Stimulated activated CD4-positive, alpha-beta T cell treated with anti-CD3 and anti-CD28 coated beads, Interleukin-12 subunit alpha, Interleukin-12 subunit beta, amount 100 ng/mL, for 4 hours (primary cell): ENCODE results near the gene OOSP2.

Experiments used
- DNase-seq: peaks from one replicate; pipeline ENCODE4 v3.0.0-alpha.2; 2020

OOSP2 gene

DNA sequence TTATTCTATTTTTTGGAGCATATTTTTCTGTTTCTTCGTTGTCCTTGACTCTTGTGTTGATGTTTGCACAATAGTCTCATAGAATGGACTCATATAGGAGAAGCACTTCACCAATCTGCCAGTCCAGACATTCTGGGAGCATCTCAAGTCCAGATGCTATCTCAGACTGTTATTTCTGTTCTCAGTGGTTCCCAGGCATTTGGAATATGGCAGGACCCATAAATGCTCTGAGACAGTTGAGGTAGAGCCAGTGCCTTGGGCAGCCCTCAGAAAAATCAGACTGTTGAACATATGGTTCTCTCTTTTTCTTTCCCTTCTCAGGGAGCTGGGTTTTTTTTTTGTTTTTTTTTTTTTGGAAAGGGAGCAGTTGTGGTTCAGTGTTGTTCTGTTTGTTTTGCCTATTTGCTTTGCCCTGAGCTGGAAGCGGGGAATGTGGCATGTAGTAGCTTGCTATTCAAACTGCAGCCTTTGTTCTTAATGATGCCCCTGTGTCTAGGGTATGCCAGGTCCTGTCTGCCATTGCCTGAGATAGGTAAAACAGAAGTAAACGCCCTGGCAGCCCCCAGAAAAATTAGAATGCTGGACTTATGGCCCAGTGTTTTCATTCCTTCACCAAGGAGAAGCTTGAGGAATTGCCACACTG is 44.5 kb downstream of the OOSP2 start:
- no peak for DNase-seq

DNA sequence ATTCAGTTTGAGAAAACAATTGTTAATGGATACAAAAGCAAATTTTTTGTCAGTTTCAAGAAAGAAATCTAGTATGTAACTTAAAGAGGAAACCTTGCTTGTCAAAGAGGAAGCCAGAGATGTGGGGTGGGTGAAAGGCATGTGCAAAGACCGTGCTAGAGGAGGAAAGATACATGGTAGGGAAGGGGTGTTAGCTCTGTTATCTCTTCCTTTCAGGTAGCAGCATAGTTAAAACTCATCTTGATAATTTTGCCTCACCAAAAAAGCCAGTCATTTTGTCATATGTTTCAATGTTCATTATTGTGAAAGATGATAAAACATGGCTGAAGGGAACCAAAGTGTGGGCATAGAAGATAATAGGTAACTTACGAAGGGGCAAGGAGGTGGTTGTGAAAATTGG is 45.7 kb downstream of the OOSP2 start:
- DNase-seq: no peak

DNA sequence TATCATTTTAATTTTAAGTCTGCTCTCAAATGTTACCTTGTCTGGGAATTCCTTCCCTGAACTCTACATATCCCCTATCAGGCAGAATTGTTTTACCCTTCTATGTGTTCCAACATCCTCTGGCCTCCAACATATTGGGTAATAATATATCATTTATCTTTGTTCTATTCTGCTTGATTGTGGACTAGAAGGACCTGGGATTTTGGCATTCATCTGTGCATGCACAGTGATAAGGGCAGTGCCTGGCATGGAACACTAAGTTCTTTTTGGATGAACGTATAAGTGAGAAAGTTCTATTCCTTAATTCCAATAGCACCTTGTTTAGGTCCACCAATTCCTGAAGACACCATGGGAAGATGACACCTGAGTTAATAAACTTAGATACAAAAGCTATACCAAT is 47.0 kb downstream of the OOSP2 start:
- DNase-seq: no peak

DNA sequence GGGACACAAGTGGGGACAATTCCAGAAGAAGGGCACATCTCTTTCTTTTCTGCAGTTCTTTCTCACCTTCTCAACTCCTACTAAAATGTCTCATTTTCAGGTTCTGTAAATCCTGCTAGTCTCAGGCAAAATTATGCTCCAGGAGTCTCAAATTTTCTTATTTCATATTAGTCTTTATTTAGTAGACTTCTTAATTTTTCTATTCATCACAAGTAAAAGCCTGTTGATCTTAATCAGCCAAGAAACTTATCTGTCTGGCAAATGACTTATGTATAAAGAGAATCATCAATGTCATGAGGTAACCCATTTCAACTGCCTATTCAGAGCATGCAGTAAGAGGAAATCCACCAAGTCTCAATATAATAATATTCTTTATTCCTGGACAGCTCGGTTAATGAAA is 48.2 kb downstream of the OOSP2 start, which contains the start of gene MS4A2:
TSS of gene MS4A2 (plus strand) at position 301 of the 400 bp plus-strand sequence. CDS start 102 bp downstream, outside the sequence.
- no peak for DNase-seq

DNA sequence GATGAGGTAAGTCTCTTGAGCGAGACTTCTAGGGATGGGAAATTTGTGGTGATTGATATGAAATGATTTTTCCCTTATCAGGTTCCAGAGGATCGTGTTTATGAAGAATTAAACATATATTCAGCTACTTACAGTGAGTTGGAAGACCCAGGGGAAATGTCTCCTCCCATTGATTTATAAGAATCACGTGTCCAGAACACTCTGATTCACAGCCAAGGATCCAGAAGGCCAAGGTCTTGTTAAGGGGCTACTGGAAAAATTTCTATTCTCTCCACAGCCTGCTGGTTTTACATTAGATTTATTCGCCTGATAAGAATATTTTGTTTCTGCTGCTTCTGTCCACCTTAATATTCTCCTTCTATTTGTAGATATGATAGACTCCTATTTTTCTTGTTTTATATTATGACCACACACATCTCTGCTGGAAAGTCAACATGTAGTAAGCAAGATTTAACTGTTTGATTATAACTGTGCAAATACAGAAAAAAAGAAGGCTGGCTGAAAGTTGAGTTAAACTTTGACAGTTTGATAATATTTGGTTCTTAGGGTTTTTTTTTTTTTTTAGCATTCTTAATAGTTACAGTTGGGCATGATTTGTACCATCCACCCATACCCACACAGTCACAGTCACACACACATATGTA is 55.4 kb downstream of the OOSP2 start:
- no peak for DNase-seq

DNA sequence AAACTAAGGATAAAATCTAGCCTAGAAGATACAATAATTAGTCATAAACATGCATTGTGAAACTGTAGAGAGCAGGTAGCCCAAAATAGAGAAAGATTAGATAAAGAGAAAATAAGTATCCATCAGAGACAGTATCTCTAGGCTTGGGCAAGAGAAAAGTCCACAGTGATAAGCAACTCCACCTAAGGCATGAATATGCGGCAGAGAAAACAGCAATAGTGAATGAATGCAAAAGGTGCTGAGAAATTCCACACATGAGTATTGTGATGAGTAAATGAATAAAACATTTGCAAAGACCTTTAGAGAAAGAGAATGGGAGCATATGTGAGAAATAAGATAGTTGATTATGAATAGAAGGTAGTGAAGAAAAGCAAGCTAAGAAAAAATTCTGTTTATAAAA is 57.0 kb downstream of the OOSP2 start:
- no peak for DNase-seq
